Neural progenitor cell (in vitro differentiated cells): ENCODE results near the gene HSPG2. TPM values are rescaled to one million over a fixed set of nuclear protein-coding genes. Genes with fewer than 3 reads are reported as not detected.

Experiments used
- DNase-seq: peaks from one replicate; pipeline ENCODE4 v3.0.0-alpha.2; 2016; ENCODE audit warnings: low spot score
- H2AFZ ChIP-seq: fragments of 200-600 bp; sonication (generic); replicated peaks from 2 replicates; pipeline ENCODE4 v1.6.1; 2016; ENCODE audit warnings: antibody characterized with exemption
- H3F3A ChIP-seq: fragments of 200-600 bp; sonication (generic); 2 replicates; pipeline ENCODE4 v1.6.1; 2016; ENCODE audit warnings: antibody characterized with exemption, low read depth
- H3K27ac ChIP-seq: fragments of 200-600 bp; sonication (generic); 2 replicates; pipeline ENCODE4 v1.5.1; 2016; ENCODE audit warnings: mild to moderate bottlenecking
- H3K27me3 ChIP-seq: fragments of 200-600 bp; sonication (generic); 2 replicates; pipeline ENCODE4 v1.6.1; 2016; ENCODE audit warnings: mild to moderate bottlenecking, moderate library complexity
- H3K36me3 ChIP-seq: fragments of 200-600 bp; sonication (generic); 2 replicates; pipeline ENCODE4 v1.5.1; 2016
- H3K4me1 ChIP-seq: fragments of 200-600 bp; sonication (generic); 2 replicates; pipeline ENCODE4 v1.6.1; 2016; ENCODE audit warnings: mixed run types
- H3K4me2 ChIP-seq: fragments of 200-600 bp; sonication (generic); 2 replicates; pipeline ENCODE4 v1.6.1; 2016
- H3K4me3 ChIP-seq: fragments of 200-600 bp; sonication (generic); 2 replicates; pipeline ENCODE4 v1.5.1; 2016
- H3K79me2 ChIP-seq: fragments of 200-600 bp; sonication (generic); 2 replicates; pipeline ENCODE4 v1.6.1; 2016; ENCODE audit warnings: low read depth
- H3K9ac ChIP-seq: fragments of 200-600 bp; sonication (generic); 2 replicates; pipeline ENCODE4 v1.6.1; 2016
- H3K9me3 ChIP-seq: fragments of 200-600 bp; sonication (generic); 2 replicates; pipeline ENCODE4 v1.5.1; 2016; ENCODE audit warnings: low read depth
- H4K20me1 ChIP-seq: fragments of 200-600 bp; sonication (generic); 2 replicates; pipeline ENCODE4 v1.6.1; 2016; ENCODE audit warnings: low read depth
- H3K27ac Mint-ChIP-seq: 3 replicates; pipeline ENCODE4 v1.8.0; 2021; ENCODE audit warnings: mixed read lengths
- H3K27me3 Mint-ChIP-seq: 2 replicates; pipeline ENCODE4 v1.8.0; 2022; ENCODE audit warnings: low read depth, mild to moderate bottlenecking, inconsistent platforms, moderate library complexity, mixed read lengths; ENCODE audit not compliant: insufficient read depth
- H3K36me3 Mint-ChIP-seq: 3 replicates; pipeline ENCODE4 v1.8.0; 2021; ENCODE audit warnings: mixed read lengths
- H3K4me1 Mint-ChIP-seq: 3 replicates; pipeline ENCODE4 v1.8.0; 2021; ENCODE audit warnings: mixed read lengths
- H3K4me3 Mint-ChIP-seq: 3 replicates; pipeline ENCODE4 v1.8.0; 2021; ENCODE audit warnings: mild to moderate bottlenecking, moderate library complexity, mixed read lengths
- H3K9me3 Mint-ChIP-seq: 3 replicates; pipeline ENCODE4 v1.8.0; 2020; ENCODE audit warnings: mixed read lengths
- EZH2 ChIP-seq: fragments of 200-600 bp; sonication (generic); IDR thresholded peaks from 2 replicates; pipeline ENCODE4 v1.6.1; 2017; ENCODE audit warnings: antibody characterized with exemption, mild to moderate bottlenecking, moderate library complexity
- EZH2phosphoT487 ChIP-seq: fragments of 200-600 bp; sonication (generic); IDR thresholded peaks from 2 replicates; pipeline ENCODE4 v1.6.1; 2017; ENCODE audit warnings: antibody characterized with exemption
- total RNA-seq: library from RNA; depleted of rRNA; stranded (reverse); fragments of >200 nt; gene quantifications from 2 replicates; pipeline ENCODE4 v1.2.3, GENCODE V29; 2015; ENCODE audit warnings: low replicate concordance
- TF ChIP-seq, protein P1 (sequence below): fragments of 200-600 bp; sonication (generic); IDR thresholded peaks from 2 replicates; pipeline ENCODE4 v1.5.1; 2017; ENCODE audit warnings: antibody characterized with exemption, mild to moderate bottlenecking

HSPG2 gene
- total RNA-seq, 1 donor from 2014 or later = 6.9 TPM

DNA sequence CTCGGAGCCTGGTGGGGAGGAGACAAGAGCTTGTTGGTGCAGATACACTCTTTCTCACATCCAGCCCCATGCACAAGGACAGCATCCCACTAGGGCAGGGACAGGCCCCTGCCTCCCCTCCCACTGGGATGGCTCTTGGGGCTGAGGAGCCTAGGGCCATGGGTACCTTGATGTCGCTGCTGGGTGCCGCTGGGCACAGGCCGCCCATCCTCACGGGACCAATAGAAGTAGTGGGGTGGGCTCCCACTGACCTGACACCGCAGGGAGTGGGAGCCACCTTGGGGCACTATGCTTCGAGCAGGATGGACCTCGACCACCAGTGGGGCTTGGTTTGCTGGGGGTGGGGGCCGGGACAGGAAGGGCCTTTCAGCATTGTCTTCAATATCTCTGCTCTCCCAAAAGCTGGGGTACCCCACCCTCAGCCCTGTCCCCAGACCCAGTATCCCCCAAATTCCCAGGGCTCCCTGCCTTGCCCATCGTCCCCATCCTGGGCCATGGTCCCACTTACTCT, 77.4 kb downstream of the HSPG2 start:
- no peaks in the 10 kb centered on the region for H3K9me3 Mint-ChIP-seq
- Histone ChIP-seq H3K9me3 (no peaks in the 10 kb centered on the region), H4K20me1 (no peaks in the 10 kb centered on the region), H3K79me2 (no peaks in the 10 kb centered on the region), H3F3A (no peaks in the 10 kb centered on the region), H2AFZ (no peak overlapping the region), H3K9ac (no peak overlapping the region), H3K27ac (no peak overlapping the region), H3K36me3 (no peaks in the 10 kb centered on the region), H3K4me2 (no peak overlapping the region), H3K27me3 (no peaks in the 10 kb centered on the region), H3K4me3 (no peak overlapping the region), H3K4me1 (no peaks in the 10 kb centered on the region)
- peaks cover 6% of the 10 kb centered on the region for H3K27me3 Mint-ChIP-seq
- no peak overlapping the region for H3K4me3 Mint-ChIP-seq
- peaks cover 20% of the 10 kb centered on the region for H3K36me3 Mint-ChIP-seq
- TF ChIP-seq, protein P1, sequence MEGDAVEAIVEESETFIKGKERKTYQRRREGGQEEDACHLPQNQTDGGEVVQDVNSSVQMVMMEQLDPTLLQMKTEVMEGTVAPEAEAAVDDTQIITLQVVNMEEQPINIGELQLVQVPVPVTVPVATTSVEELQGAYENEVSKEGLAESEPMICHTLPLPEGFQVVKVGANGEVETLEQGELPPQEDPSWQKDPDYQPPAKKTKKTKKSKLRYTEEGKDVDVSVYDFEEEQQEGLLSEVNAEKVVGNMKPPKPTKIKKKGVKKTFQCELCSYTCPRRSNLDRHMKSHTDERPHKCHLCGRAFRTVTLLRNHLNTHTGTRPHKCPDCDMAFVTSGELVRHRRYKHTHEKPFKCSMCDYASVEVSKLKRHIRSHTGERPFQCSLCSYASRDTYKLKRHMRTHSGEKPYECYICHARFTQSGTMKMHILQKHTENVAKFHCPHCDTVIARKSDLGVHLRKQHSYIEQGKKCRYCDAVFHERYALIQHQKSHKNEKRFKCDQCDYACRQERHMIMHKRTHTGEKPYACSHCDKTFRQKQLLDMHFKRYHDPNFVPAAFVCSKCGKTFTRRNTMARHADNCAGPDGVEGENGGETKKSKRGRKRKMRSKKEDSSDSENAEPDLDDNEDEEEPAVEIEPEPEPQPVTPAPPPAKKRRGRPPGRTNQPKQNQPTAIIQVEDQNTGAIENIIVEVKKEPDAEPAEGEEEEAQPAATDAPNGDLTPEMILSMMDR = no peak
- no peak for TF ChIP-seq EZH2phosphoT487
- TF ChIP-seq EZH2 = no peak
- no peak for DNase-seq
- no peak overlapping the region for H3K27ac Mint-ChIP-seq
- peaks cover 8% of the 10 kb centered on the region for H3K4me1 Mint-ChIP-seq

DNA sequence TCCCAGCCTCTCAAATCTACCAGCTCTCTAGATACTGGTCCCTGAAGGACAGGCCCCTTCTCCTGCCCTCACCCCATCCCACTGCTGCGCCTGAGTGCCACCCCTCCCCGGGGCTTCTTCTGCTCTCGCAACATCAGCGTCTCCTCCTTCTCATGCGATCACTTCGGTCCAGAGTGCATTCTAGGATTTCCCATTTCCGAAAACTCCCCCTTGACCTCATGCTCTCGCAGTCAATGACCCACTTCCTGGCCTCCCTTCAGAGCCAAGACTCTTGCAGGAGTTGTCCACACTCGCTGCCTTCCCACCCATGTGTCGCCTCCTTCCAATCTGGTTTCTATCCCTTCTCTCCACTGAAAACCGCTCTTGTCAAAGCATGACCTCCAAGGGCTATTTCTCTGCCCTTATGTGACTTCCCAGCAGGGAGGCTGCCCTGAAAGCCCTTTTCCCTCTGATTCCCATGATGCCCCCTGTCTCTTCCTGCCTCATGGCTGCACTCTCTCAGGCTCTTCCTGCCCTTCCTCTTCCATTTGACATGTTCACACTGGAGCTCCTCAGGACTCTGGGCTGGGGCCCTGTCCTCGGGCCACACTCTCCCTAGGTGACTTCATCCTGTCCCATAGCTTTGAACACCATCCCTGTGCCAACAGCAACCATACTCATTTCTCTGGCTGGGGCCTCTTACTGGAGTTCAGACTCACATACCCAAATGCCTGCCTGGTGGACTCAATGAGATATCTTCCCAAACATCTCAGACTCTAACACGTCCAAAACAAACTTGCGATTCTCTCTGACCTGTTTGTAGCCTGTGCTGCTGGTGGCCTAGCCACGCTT, 79.1 kb downstream of the HSPG2 start:
- Histone ChIP-seq H2AFZ (no peak overlapping the region), H4K20me1 (no peaks in the 10 kb centered on the region), H3K27me3 (no peaks in the 10 kb centered on the region), H3K4me2 (no peak overlapping the region), H3K27ac (no peak overlapping the region), H3K36me3 (no peaks in the 10 kb centered on the region), H3K4me1 (no peaks in the 10 kb centered on the region), H3F3A (no peaks in the 10 kb centered on the region), H3K79me2 (no peaks in the 10 kb centered on the region), H3K9me3 (no peaks in the 10 kb centered on the region), H3K9ac (no peak overlapping the region), H3K4me3 (no peak overlapping the region)
- H3K4me3 Mint-ChIP-seq = no peak overlapping the region
- TF ChIP-seq EZH2 (no peak), EZH2phosphoT487 (no peak)
- TF ChIP-seq, protein P1 = no peak
- no peaks in the 10 kb centered on the region for H3K9me3 Mint-ChIP-seq
- peaks cover 16% of the 10 kb centered on the region for H3K36me3 Mint-ChIP-seq
- H3K27ac Mint-ChIP-seq = peak overlapping the region; percentile 11
- DNase-seq = no peak
- peaks cover 8% of the 10 kb centered on the region for H3K4me1 Mint-ChIP-seq
- H3K27me3 Mint-ChIP-seq = peaks cover 10% of the 10 kb centered on the region

DNA sequence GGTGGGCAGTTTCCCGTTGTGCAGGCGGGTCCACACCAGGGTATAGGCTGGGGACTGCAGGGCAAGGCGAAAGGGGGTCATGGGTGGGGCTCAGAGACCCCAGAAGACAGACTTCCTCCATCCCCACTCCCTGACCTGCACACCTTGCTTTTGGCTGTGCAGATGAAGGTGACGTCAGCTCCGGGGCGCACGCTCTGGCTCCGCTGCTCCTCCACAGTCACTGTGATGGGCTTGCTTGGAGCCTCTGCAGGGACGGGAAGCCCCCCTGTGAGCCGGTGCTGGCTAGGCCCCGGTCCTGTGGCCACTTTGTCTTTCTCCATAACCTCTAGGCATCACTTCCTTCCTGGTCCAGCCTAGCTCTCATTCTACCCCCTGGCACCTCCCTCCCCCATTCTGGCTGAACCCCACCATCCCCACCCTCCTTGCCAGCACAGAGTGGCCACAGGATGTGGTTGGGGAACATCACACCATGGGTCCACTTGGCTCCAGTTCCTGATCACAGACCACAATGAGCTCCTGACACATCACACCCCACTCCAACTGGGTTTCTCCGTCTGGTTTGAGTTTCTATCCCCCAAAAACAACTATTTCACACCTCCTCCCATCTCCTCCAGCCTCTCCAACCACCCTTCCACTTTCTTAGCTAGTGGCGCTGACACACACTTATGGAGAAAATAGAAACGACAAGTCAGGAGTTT, 79.8 kb downstream of the HSPG2 start:
- Histone ChIP-seq H3F3A (no peaks in the 10 kb centered on the region), H3K27ac (no peak overlapping the region), H3K9ac (no peak overlapping the region), H3K36me3 (no peaks in the 10 kb centered on the region), H3K79me2 (no peaks in the 10 kb centered on the region), H3K4me2 (no peak overlapping the region), H2AFZ (no peak overlapping the region), H3K4me3 (no peak overlapping the region), H3K9me3 (no peaks in the 10 kb centered on the region), H3K4me1 (no peaks in the 10 kb centered on the region), H3K27me3 (no peaks in the 10 kb centered on the region), H4K20me1 (no peaks in the 10 kb centered on the region)
- Mint-ChIP-seq H3K4me3 (no peak overlapping the region), H3K9me3 (no peaks in the 10 kb centered on the region), H3K27ac (no peak overlapping the region), H3K27me3 (peaks cover 10% of the 10 kb centered on the region), H3K4me1 (peaks cover 8% of the 10 kb centered on the region), H3K36me3 (peaks cover 16% of the 10 kb centered on the region)
- no peak for DNase-seq
- TF ChIP-seq EZH2 (no peak), EZH2phosphoT487 (no peak)
- TF ChIP-seq, protein P1 = no peak
